ENCODE measurements around the gene CTDSPL. TPM values are rescaled to one million over a fixed set of nuclear protein-coding genes. Genes with fewer than 3 reads are reported as not detected.
A peak's percentile ranks its signal among the peaks of the same experiment; 100 is the strongest.

CTDSPL gene
- total and polyA plus RNA-seq, 2 of the 13 experiments (the other 11 are each of a cell fraction or from before 2014, with no cell fraction given), result 26.1 to 142 TPM

DNA sequence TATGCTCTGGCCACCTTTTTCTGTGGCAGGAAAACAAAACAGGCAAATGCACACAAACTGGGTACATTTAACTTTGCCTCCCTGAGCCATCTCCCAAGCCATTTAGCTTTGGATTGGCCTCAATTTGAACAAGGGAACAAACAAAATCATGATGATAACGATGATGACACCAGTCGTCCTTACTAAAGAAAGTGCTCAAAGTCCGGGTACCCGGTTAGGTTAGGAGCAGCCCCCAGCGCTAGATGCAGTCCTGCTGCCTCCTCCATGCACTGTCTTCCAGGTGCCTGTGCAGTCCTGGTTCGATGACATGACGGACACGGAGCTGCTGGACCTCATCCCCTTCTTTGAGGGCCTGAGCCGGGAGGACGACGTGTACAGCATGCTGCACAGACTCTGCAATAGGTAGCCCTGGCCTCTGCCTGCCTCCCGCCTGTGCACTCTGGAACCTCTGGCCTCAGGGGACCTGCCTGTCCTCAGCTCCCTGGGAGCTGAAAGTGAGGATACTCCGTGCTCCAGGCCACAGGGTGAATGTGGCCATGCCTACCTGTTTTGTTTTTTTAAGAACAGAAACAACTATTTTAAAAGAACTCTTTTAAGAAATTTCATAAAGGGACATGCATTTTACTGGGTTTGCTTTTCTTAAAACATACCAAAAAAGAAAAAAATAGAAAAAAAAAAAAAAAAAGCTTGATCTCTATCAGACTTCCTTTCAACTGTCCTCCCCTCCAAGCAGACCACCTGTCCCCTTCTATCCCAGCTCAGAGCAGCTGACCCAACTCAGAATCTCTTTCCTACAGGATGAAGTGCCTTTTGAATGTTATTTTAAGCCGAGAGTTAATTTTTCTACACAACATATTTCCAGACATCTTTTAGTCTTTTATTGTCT is 119.0 kb downstream of the CTDSPL start (continued):
- TF ChIP-seq MAFK (conservative IDR thresholded peaks at IDR 0.05 in 1 of 2, IDR thresholded peaks at IDR 0.05 in 1 of 2; ENCODE audit: low read length in 2 of 2), result no peak
- TF ChIP-seq ZBTB7B (CRISPR knock-in tag; IDR thresholded peaks at IDR 0.05), result no peak
- no peak for TF ChIP-seq ZNF607 (CRISPR knock-in tag; IDR thresholded peaks at IDR 0.05; ENCODE audit: borderline replicate concordance)
- no peak for TF ChIP-seq CREBL2 (CRISPR knock-in tag; IDR thresholded peaks at IDR 0.05; ENCODE audit: borderline replicate concordance)
- TF ChIP-seq HOXA7 (CRISPR knock-in tag; IDR thresholded peaks at IDR 0.05), result no peak
- TF ChIP-seq, protein P1, sequence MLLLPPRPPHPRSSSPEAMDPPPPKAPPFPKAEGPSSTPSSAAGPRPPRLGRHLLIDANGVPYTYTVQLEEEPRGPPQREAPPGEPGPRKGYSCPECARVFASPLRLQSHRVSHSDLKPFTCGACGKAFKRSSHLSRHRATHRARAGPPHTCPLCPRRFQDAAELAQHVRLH (CRISPR knock-in tag; IDR thresholded peaks at IDR 0.05; ENCODE audit: borderline replicate concordance, low read depth), result no peak
- TF ChIP-seq ZNF333 (CRISPR knock-in tag; IDR thresholded peaks at IDR 0.05; ENCODE audit: borderline replicate concordance), result 0 out of 2 replicates have a peak, but pooled peaks have one; percentile 68
- TF ChIP-seq, protein P2, sequence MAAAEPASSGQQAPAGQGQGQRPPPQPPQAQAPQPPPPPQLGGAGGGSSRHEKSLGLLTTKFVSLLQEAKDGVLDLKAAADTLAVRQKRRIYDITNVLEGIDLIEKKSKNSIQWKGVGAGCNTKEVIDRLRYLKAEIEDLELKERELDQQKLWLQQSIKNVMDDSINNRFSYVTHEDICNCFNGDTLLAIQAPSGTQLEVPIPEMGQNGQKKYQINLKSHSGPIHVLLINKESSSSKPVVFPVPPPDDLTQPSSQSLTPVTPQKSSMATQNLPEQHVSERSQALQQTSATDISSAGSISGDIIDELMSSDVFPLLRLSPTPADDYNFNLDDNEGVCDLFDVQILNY (CRISPR knock-in tag; conservative IDR thresholded peaks at IDR 0.05), result no peak
- no peak for TF ChIP-seq ZNF34 (CRISPR knock-in tag; IDR thresholded peaks at IDR 0.05; ENCODE audit: borderline replicate concordance)
- TF ChIP-seq, protein P3, sequence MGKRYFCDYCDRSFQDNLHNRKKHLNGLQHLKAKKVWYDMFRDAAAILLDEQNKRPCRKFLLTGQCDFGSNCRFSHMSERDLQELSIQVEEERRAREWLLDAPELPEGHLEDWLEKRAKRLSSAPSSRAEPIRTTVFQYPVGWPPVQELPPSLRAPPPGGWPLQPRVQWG (CRISPR knock-in tag; IDR thresholded peaks at IDR 0.05; ENCODE audit: borderline replicate concordance, low read depth), result no peak
- 0 out of 2 replicates have a peak, but pooled peaks have one; percentile 60 for TF ChIP-seq NR0B2 (CRISPR knock-in tag; IDR thresholded peaks at IDR 0.05)
- no peak for TF ChIP-seq ZNF318 (CRISPR knock-in tag; IDR thresholded peaks at IDR 0.05)
- TF ChIP-seq, protein P4, sequence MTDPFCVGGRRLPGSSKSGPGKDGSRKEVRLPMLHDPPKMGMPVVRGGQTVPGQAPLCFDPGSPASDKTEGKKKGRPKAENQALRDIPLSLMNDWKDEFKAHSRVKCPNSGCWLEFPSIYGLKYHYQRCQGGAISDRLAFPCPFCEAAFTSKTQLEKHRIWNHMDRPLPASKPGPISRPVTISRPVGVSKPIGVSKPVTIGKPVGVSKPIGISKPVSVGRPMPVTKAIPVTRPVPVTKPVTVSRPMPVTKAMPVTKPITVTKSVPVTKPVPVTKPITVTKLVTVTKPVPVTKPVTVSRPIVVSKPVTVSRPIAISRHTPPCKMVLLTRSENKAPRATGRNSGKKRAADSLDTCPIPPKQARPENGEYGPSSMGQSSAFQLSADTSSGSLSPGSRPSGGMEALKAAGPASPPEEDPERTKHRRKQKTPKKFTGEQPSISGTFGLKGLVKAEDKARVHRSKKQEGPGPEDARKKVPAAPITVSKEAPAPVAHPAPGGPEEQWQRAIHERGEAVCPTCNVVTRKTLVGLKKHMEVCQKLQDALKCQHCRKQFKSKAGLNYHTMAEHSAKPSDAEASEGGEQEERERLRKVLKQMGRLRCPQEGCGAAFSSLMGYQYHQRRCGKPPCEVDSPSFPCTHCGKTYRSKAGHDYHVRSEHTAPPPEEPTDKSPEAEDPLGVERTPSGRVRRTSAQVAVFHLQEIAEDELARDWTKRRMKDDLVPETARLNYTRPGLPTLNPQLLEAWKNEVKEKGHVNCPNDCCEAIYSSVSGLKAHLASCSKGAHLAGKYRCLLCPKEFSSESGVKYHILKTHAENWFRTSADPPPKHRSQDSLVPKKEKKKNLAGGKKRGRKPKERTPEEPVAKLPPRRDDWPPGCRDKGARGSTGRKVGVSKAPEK (CRISPR knock-in tag; IDR thresholded peaks at IDR 0.05; ENCODE audit: borderline replicate concordance), result no peak

Data from HepG2 (cell line).